Fibroblast of pulmonary artery (primary cell): ENCODE data around the gene INO80D.

Experiments
- DNase-seq: peaks from one replicate; pipeline ENCODE4 v3.0.0-alpha.2; 2010; ENCODE audit warnings: low read depth
- H3K4me3 ChIP-seq: replicated peaks from 2 replicates; pipeline ENCODE4 v1.5.1; 2011; ENCODE audit warnings: low read depth, mild to moderate bottlenecking, control low read depth, low read length, moderate library complexity
- TF ChIP-seq, protein P1 (sequence below): IDR thresholded peaks from 2 replicates; pipeline ENCODE4 v1.5.1; 2011; ENCODE audit warnings: mild to moderate bottlenecking, control low read depth, low read length, inconsistent platforms; ENCODE audit errors: missing control alignments

The INO80D gene

DNA sequence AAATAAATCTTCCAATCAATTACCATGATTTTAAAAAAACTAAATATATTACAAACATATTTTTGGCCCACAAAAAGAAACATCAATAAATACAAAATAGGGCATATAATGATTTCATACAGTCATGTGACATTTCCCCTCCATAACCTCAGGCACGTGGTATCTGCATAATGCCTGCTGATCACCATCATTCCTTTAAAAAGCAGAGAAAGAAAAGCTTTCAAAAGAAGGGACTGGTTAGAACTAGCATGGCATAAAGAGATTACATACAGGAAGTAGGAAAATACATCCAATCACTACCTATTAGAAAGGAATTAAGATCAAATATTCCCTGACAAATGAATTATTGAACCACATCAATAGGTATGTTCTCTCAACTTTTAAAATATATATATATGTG is 83.5 kb downstream of the INO80D start:
- TF ChIP-seq, protein P1, sequence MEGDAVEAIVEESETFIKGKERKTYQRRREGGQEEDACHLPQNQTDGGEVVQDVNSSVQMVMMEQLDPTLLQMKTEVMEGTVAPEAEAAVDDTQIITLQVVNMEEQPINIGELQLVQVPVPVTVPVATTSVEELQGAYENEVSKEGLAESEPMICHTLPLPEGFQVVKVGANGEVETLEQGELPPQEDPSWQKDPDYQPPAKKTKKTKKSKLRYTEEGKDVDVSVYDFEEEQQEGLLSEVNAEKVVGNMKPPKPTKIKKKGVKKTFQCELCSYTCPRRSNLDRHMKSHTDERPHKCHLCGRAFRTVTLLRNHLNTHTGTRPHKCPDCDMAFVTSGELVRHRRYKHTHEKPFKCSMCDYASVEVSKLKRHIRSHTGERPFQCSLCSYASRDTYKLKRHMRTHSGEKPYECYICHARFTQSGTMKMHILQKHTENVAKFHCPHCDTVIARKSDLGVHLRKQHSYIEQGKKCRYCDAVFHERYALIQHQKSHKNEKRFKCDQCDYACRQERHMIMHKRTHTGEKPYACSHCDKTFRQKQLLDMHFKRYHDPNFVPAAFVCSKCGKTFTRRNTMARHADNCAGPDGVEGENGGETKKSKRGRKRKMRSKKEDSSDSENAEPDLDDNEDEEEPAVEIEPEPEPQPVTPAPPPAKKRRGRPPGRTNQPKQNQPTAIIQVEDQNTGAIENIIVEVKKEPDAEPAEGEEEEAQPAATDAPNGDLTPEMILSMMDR: no peak
- no peak for DNase-seq
- H3K4me3 ChIP-seq: no peak overlapping the region

DNA sequence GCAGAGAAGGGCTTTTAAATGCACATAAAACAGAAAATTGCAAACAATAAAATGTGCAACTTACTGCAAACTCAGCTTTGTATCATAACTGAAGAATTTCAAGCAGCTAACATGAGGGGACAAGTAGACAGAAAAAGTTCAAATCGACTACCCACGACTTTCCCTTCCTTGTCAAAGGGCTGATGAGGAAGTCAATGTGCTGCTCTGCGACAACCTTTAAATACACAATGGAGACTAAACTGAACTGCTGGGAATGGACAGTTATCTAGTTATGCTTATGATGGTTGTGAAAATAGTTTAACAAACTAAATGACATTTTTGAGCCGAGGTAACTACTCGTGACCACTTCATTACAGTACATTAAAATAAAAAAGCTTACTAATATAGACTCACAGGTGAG is 84.1 kb downstream of the INO80D start:
- TF ChIP-seq, protein P1: no peak
- no peak for DNase-seq
- H3K4me3 ChIP-seq: no peak overlapping the region

DNA sequence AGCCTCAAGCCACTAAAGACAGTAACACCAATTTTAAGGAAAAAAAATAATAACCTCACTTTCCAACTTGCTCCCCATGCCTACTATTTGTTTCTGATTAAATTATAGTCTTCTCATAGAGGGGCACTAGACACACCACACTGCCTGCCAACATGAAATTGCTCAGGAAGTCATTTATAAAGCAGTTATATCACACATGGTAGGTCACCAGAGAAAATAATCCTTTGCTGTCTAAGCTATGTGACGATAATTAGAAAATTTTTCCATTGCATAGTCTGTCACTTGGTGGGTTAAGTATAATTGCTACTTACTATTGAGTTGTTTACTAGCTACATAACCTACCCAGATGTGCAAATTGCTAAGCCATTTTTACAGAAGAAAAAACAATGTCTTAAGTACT is 85.2 kb downstream of the INO80D start:
- H3K4me3 ChIP-seq: no peak overlapping the region
- TF ChIP-seq, protein P1: no peak
- DNase-seq: no peak

DNA sequence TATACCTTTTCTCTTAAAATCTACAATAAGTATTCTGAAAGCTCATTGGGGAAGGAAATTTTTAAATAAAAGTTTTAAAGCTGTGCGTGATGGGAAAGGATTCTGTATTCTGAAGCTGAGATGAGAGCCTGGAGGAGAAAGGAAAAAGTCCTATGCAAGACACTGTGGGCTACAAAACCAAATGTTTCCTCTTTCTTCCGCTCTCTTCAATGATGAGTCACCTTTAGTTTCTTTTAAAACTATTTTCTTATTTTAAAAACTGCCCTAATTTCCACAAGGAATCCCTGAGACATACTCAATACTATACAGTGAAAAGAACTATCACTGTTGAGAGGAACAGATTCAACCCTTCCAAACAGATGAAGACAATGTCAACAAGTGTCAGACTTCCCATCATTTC is 87.4 kb downstream of the INO80D start:
- no peak for DNase-seq
- TF ChIP-seq, protein P1: no peak
- no peak overlapping the region for H3K4me3 ChIP-seq

DNA sequence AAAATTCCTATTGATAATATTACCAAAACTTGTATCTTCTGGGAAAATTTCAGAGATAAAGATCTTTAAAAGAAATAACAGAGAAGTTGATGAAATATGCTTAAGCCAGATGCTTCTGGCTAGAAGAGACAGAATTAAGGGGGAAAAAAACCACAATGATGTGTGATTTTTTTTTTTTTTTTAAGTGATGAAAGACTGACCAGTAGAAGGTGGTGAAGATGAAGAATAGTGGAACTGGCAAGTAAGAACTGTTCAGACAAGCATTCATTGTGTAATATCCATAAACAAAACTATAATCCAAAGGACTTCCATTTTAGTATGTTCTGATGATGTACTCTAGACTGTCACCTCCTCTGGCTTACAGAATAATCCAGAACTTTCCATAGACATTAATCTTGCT is 89.8 kb downstream of the INO80D start:
- DNase-seq: no peak
- H3K4me3 ChIP-seq: no peak overlapping the region
- TF ChIP-seq, protein P1: no peak

DNA sequence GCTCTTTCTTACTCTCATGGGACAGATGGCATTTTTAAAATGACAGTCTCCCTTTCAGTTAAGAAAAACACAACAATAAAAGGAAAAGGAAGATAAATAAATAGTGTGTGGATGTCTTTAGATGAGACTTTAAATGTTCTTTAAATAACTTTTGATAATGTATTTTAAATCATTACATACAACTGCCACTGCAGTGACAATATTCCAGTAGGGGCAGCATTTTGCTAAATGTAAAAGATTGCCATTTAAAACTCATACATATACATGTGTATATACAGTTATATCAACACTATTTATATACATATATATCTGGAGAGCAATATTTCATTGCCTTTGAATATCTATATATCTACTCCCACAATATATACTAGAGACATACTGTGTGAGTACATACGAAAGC is 90.7 kb downstream of the INO80D start:
- H3K4me3 ChIP-seq: no peak overlapping the region
- no peak for DNase-seq
- TF ChIP-seq, protein P1: peak; percentile 21

DNA sequence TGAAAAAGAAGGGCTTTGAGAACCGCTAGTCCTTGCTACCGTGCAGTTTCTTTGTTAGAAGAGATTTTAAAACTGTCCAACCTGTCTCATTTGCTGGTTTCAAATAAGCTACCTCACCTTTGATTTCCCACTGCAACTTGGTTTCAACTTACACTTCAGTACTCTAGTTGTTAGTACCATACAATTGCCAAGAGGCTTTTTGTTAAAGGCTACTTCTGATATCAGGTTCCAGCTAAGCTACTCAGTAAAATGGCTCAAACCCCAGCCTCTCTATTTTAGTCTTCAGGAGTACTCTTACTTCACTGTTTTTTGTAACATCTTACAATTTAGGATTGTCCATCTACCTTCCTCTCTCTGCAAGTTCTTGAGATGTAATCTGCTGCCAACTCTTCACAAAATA is 91.6 kb downstream of the INO80D start:
- no peak overlapping the region for H3K4me3 ChIP-seq
- TF ChIP-seq, protein P1: no peak
- DNase-seq: no peak
